Central memory CD4-positive, alpha-beta T cell (primary cell): ENCODE measurements around the gene ASPDH.
"Not testable (repeated sequence)": the region's sequence is repeated elsewhere in the genome, so short reads cannot be mapped to it uniquely, and the experiment has no call there.

ENCODE experiments used
- DNase-seq: peaks from one replicate; pipeline ENCODE4 v3.0.0; 2022

Gene ASPDH

GRCh38 chr19:50547385-50548190, 33.9 kb upstream of the ASPDH start:
- no peak for DNase-seq

GRCh38 chr19:50546527-50547221, 33.0 kb upstream of the ASPDH start:
- no peak for DNase-seq

DNA sequence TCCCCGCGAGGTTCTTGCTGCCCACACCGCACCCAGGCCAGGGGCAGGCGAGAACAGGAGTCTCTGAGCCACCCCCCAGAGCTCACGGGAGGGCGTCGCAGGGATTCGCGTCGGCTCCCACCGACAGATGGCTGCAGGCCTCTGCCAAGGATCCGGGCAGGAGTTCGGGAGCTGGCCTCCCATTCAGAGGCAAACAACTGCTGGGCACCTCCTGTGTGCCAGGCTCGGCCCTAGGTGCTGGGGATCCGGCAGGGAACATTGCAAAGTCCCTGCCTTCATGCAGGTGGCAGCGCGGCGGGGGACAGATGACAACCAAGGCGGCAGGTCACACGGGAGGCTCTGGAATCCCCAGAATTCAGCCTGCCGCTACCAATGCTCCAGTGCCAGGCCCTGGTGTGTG, 29.2 kb upstream of the ASPDH start:
- no peak for DNase-seq

DNA sequence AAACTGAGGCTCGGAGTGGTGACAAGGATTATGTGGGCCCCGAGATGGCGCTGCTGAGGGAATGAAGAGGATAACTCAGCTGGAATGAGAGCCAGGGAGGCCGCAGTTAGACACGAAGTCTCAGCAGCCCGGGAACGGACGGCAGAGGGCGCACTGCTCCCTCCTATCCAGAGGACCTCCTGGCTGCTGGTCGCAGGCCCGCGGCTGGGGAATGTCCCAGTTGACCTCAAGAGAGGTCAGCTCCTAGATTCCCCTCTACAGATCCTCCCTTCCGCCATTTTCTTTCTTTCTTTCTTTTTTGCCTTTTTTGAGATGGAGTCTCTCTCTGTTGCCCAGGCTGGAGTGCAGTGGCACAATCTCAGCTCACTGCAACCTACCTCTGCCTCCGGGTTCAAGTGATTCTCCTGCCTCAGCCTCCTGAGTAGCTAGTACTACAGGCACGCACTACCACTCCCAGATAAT, 24.1 kb upstream of the ASPDH start:
- DNase-seq = no peak

- no peak for DNase-seq
Observed at GRCh38 chr19:50537306-50537685, 23.6 kb upstream of the ASPDH start.

GRCh38 chr19:50536662-50537305, 23.1 kb upstream of the ASPDH start:
- DNase-seq = no peak

DNA sequence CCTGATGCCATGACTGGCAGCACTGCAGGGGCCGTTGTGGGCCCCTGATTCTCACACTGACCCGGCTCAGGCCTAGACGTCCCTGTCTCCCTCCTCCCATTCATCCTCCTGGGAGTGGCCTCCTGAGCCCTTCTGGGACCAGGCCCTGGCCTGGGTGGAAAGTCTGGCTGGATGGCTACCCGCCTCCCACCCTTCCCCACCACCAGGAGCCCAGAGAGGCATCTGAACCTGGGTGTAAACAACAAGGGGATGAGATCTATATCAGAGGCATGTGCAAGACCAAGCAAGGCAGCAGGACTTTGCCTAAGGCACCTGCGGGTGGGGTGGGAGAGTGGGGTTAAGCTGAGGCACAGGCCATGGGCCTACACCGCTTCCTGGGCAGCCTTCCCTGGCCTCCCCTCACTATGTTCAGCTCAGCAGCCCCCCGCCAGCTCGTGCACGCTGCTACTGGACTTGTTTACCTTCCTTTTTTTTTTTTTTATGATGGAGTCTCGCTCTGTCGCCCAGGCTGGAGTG, 22.0 kb upstream of the ASPDH start:
- DNase-seq = no peak

GRCh38 chr19:50534478-50534877, 20.8 kb upstream of the ASPDH start:
- no peak for DNase-seq

DNA sequence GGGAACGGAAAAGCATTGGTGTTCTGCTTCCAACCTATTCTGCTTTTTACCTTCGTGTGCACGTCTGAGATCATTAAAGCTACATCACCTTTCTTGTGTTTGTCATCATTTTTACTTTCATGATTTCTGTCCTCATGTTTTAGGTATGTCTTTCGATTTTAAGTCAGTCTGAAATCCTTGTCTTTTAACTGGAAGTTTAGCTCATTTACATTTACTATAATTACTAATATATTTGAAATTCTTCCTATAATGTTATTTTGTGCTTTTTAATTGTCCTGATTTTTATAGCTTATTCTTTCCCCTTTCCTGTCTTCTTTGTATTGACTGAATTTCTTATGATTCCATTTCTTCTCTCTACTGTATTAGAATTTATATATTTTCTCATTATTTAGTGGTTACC, 19.2 kb upstream of the ASPDH start:
- no peak for DNase-seq

DNA sequence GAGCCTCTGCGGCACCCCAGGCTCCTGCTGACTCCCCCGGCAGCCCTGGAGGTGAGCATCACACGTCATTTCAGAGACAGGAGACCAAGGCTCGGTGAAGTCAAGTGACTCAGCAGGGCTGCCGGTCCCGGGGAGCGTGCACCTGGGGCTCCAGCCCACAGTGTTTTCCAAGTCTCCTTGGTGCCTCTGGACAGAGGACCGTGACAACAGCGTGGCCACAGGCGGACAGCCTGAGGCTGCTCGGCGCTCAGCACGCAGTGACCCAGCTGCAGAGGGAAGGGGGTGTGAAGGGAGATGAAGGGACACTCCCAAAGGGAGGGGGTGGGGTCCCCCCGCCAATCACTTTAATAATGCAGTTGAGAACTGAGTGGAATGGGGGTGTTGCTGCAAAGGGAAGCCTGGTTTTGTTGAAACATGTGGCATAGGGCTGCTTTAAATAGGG, 17.5 kb upstream of the ASPDH start:
- no peak for DNase-seq

DNA sequence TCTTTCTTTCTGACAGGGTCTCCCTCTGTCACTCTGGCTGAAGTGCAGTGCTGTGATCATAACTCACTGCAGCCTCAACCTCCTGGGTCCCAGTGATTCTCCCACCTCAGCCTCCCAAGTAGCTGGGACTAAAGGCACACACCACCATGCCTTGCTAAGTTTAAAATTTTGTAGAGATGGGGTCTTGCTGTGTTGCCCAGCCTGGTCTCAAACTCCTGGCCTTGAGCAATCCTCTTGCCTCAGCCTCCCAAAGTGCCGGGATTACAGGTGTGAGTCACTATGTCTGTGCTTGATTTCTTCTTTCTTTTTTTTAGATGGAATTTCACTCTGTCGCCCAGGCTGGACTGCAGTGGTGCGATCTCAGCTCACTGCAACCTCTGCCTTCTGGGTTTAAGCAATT, 14.3 kb upstream of the ASPDH start:
- not testable (repeated sequence) for DNase-seq

DNA sequence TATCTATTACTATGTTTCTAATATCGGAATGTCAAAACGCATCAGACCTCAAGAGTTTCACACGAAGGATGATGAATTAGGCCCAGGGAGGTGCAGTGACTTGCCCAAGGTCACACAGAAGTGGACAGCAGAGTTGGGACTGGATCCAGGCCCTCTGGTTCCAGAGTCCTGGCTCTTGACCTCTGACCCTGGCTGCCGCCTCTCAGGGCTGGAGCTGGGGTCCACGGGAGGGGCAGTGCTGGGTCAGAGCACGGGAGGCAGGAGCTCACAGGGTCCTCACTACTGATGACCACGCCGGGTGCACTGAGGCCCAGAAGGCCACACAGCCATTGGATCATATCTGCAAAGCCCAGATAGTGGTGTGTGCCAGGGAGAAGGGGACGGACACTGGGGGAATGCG, 9.2 kb upstream of the ASPDH start:
- DNase-seq = no peak

DNA sequence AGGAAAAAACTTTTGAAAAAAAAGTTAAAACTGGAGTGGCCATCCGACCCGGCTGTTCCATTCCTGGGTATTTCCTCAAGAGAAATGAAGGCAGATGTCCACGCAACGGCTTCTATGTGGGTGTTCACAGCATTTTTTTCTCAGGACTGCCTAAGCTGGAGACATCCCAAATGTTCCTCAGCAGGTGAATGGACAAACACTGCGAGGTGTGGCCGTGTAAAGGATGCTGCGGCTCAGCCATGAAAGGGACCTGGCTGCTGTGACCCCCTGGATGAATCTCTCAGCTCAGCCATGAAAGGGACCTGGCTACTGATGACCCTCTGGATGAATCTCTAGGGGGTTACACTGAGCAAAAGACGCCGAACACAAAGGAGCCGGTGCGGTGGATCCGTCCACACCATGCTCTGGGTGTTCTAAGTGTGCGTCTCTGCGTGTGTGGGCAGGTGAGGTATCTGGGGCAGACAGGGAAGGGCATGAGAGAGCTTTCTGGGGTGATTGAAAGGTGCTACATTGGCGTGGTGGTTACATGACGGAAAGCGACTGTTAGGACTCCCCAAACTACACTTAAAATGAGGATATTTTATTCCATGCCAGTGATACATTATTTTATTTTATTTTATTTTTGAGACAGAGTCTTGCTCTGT, 7.2 kb upstream of the ASPDH start:
- no peak for DNase-seq

DNA sequence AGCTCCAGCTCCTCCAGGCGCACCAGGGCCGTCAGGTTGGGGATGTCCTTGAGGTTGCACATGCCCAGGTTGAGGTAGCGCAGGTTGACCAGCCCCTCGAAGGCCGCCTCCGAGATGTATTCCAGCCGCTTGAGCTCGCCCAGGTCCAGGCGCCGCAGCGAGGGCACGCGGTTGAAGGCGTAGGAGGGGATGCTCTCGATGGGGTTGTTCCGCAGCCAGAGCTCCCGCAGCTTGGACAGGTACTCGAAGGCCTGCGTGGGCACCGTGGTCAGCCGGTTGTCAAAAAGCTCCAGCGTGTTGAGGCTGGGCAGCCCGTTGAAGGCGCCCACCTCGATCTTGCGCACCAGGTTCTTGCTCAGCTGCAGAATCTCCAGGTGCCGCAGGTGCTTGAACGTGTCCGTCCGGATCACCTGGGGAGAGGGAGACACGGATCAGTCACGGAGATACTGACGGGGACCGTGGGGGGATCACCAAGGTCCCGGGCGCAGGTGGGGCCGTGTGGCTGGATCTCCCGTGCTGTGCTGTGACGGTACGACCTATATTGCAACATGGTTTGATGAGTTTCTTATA, 5.4 kb upstream of the ASPDH start:
- DNase-seq = no peak

- DNase-seq = no peak
Observed at GRCh38 chr19:50518091-50519005, 4.6 kb upstream of the ASPDH start.

GRCh38 chr19:50517704-50518075, 4.0 kb upstream of the ASPDH start:
- no peak for DNase-seq

GRCh38 chr19:50516964-50517703, 3.4 kb upstream of the ASPDH start:
- no peak for DNase-seq

GRCh38 chr19:50516456-50516855, 2.7 kb upstream of the ASPDH start:
- no peak for DNase-seq

DNA sequence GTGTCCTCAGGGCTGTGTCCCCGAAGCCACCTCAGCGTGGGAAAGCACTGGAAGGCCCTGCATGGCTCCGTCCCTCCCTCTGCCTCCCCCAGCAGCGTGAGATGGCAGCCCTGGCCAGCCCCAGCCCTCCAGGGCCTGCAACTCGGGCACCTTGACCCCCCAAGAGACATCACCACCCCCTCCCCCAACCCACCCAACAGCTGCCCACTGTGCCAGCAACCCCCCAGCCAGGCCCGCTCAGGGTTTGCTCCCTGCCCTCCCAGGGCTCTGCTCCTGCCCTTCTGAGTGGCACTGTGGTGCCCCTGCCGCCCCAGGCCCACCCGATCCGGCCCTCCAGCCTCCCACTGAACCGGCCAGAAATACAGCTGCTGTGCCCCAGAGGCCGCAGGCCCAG, 1.5 kb upstream of the ASPDH start:
- no peak for DNase-seq

DNA sequence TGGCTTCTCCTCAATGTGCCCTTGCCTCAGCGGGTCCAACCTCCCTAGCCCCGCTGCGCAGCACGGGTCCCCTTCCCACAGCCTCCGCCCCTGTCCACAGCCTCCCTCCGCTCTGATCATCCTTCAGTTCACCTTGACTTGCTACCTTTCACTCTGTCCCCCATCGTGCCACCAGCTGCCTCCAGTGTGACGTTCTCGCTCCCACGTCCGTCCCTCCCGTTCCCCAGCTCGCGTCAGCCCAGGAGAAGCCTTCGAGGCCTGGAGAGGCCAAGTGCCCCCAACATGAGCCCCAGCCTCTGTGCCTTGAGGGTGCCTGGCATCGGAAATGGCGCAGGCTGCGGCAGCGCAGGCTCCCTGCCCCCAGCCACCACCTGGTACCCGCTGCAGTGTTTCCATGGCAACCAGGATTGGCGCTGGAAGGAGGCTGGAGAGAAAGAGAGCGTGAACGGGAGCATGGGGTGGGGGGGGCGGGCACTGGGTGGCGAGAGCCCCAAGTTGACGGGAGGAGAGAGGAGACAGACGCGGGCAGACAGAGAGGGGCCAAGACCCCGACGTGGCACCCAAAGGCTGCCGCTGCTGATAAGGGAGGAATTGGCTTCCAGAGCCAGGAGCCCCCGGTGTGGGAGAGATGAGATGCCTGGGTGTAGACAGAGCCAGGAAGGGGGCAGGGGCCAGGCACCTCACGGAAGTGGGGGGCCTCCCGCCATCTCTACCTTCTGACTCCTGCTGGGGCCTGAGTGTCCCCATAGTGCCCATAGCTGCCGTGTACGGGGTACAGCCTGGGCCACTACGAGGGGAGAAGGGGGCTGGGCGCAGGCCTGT, 844 bp upstream of the ASPDH start:
- no peak for DNase-seq
